HG03442 (cell line): ENCODE results near the gene CCNA1.

ENCODE experiments used
- ATAC-seq: cut with Tn5 transposase; IDR thresholded peaks from one replicate; pipeline ENCODE4 v1.9.1; 2021; ENCODE audit warnings: mild to moderate bottlenecking, moderate library complexity; ENCODE audit not compliant: unreplicated experiment

Gene CCNA1

DNA sequence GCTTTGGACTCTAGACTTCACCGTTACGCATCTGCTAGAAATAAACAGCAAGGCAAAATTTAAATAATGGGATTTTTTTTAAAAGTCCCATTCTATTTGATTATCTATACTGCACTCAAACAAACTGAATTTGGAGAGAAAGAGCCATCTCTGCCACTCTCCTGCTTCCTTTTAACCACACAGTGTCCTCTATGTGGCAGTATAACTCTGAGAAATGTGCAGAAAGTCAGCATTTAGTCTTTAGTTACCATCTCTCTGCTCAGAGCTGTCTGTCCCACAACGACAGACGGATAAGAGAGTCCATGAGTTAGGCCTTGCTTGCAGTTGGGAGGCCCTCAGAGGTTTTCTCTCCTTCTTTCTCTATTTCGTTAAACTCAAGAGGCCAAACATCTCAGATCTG lies 21.2 kb downstream of the CCNA1 start:
- ATAC-seq = no peak

DNA sequence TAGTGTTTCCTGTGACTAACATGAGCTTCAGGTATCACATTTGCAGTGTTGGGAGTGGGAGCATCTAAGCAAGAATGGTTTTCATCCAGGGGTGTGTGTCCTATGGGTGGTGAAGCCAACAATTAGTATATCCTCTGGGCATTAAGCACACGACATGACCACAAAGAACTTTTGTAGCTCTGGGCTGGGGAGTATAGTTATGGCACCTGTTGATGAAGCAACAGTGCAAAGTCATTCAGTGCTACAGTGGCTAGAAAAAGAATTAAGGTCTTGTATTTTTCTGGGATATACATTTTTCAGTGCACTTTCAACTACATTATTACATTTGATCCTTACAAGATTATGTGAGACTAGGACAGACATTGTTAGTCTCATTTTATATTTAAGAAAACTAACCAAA lies 21.8 kb downstream of the CCNA1 start:
- no peak for ATAC-seq

DNA sequence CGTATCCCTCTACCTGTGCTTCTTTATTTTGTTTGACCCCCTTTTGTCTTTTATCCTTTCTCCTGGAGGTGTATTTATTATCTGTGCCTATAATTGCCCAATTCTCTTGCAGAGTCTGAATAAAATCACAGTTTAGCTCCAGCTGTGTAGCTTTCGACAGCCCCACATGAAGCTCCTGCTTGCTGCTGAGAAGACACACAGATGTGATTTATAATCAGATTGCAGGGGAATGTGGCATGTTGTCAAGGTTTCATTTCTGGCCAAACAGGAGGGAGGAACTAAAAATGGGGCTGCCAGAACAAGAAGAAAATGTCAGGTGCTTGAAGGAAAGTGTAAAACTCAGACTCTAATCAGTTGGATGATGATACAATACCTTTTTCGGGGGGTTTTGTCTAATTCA lies 22.7 kb downstream of the CCNA1 start:
- ATAC-seq = no peak

DNA sequence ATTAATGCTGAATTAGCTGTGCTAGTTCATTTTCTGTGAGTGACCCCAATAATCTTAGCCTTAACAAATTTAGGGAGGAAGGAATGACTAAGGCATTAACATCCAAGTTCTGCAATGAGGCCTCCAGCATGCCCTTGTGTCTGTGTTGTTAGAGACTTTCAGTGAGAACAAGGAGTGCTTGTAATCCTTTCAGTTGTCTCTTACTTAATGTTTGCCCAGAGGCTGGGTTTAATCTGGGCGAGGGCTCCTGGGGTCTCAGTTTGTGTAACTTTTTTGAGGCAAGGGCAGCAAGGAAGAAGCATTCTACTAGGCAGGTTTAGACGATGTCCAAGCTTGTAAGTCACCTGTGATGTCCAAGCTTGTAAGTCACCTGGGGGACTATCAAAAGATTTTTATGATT lies 24.3 kb downstream of the CCNA1 start:
- ATAC-seq = no peak

DNA sequence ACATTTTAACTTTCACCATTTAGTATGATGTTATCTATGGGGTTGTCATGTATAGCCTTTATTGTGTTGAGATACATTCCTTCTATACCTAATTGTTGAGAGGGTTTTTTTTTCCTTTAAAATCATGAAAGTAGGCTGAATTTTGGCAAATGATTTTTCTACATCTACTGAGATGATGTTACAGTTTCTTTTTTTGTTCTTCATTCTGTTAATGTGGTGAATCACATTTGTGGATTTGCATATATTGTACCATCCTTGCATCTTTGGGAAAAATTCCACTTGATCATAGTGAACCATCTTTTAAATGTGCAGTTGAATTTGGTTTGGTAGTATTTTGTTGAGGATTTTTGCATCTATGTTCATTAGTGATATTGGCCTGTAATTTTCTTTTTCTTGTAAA lies 29.2 kb downstream of the CCNA1 start:
- no peak for ATAC-seq

DNA sequence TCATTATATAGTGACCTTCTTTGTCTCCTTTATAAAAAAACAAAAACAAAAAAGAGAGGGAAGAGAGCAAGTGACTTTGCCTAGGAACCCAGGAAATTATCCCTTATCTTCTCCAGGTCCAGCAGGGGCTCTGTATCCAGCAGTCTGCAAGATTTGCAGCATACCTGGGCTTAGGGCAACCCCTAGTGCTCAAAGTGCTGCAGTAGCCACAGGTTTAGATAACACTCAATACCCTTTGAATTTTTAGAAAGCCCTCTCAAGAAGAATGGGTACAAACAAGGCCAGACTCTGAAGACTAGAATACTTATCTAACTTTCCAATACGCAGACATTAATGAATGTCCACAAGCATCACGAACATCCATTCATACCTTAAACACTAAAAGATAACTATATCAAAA lies 43.2 kb downstream of the CCNA1 start:
- ATAC-seq = no peak

DNA sequence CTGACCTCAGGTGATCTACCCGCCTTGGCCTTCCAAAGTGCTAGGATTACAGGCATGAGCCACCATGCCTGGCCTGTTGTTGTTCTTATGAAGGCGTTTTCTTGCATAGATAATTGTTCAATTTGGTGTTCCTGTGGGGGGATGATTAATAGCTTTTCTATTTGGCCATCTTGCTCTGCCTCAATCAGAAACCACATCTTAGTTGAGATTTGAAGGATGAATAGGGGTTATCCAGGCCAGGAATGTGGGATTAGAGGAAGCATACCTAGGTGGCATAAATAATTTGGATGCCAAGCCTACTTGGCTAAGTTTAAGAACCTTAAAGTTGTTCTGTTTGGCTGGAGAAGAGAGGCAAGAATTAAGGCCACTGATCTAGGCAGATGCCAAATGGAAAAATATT lies 44.4 kb downstream of the CCNA1 start:
- ATAC-seq = no peak

DNA sequence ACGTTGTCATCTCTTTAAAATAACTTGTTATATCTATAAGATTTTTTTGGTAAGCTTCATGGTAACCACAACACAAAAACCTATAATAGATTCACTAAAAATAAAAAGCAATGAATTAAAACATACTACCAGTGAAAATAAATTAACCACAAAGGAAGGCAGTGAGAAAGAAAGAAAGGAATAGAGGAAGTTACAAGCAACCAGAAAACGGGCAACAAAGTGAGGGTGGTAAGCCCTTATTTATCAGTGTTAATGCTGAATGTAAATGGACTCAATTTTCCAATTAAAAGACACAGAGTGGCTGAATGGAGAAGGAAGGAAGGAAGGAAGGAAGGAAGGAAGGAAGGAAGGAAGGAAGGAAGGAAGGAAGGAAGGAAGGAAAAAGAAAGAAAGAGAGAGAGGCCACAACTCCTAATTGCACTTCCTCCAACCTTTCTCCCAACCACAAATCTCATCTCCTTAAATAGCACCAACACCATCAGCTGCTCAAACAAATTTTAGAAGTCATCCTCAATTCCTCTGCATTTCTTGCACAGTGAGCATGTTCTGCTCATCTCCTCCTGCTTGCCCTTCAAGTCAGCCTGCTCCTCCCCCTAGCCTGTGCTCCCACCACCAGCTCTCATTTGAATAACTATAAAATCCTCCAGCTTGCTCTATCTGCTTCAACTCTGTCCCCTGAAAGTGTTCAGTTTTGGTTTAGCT lies 48.6 kb downstream of the CCNA1 start:
- ATAC-seq = no peak

DNA sequence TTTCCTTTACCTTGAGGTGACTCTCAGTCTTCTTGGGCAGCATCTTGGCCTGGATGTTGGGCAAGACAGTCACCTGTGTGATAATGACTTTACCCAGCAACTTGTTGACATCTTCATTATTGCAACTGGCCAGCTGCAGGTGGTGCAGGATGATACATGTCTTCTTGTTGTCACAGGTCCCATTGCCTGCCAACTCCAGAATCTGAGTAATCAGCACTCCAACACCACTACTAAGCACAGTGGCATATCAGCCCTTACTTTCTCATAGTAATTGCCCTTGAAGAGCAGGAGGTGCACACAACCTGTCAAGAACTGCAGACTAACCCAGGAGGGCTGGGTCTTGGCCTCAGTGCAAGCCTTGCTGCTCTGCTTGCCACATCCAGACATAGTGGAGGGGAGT lies 57.8 kb downstream of the CCNA1 start:
- ATAC-seq = no peak
